GM19438 (cell line): ENCODE measurements around the gene SLC38A6.

ENCODE experiments used
- ATAC-seq: cut with Tn5 transposase; IDR thresholded peaks from one replicate; pipeline ENCODE4 v1.9.1; 2021; ENCODE audit warnings: low read depth; ENCODE audit not compliant: unreplicated experiment

SLC38A6 gene

GRCh38 chr14:60975551-60975950 lies 5.5 kb upstream of the SLC38A6 start:
- ATAC-seq = no peak

- no peak for ATAC-seq
Measured at GRCh38 chr14:60977847-60978246, 3.2 kb upstream of the SLC38A6 start.

- no peak for ATAC-seq
Measured at GRCh38 chr14:60981633-60982455, 799 bp downstream of the SLC38A6 start.

- ATAC-seq = no peak
Measured at GRCh38 chr14:60984196-60984595, 3.2 kb downstream of the SLC38A6 start.

GRCh38 chr14:60986500-60986899 lies 5.5 kb downstream of the SLC38A6 start:
- no peak for ATAC-seq

GRCh38 chr14:60989599-60989998 lies 8.6 kb downstream of the SLC38A6 start:
- ATAC-seq = no peak

- no peak for ATAC-seq
Measured at GRCh38 chr14:60998617-60999016, 17.6 kb downstream of the SLC38A6 start.

GRCh38 chr14:60999536-60999935 lies 18.5 kb downstream of the SLC38A6 start:
- ATAC-seq = no peak

GRCh38 chr14:61003571-61003970 lies 22.5 kb downstream of the SLC38A6 start:
- no peak for ATAC-seq

- ATAC-seq = no peak
Measured at GRCh38 chr14:61019537-61019936, 38.5 kb downstream of the SLC38A6 start.

GRCh38 chr14:61025251-61026223 lies 44.5 kb downstream of the SLC38A6 start:
- ATAC-seq = peak; percentile 60

GRCh38 chr14:61026526-61026925 lies 45.5 kb downstream of the SLC38A6 start:
- no peak for ATAC-seq

- no peak for ATAC-seq
Measured at GRCh38 chr14:61031026-61031425, 50.0 kb downstream of the SLC38A6 start.

GRCh38 chr14:61033054-61033453 lies 52.0 kb downstream of the SLC38A6 start:
- ATAC-seq = no peak

GRCh38 chr14:61033855-61034254 lies 52.8 kb downstream of the SLC38A6 start:
- ATAC-seq = no peak

- peak; percentile 90 for ATAC-seq
Measured at GRCh38 chr14:61034416-61035120, 53.5 kb downstream of the SLC38A6 start.

GRCh38 chr14:61037215-61037614 lies 56.2 kb downstream of the SLC38A6 start:
- no peak for ATAC-seq

- ATAC-seq = peak; percentile 56
Measured at GRCh38 chr14:61041704-61042103, 60.7 kb downstream of the SLC38A6 start.

GRCh38 chr14:61042220-61042619 lies 61.2 kb downstream of the SLC38A6 start:
- no peak for ATAC-seq

GRCh38 chr14:61043506-61043905 lies 62.5 kb downstream of the SLC38A6 start:
- no peak for ATAC-seq

GRCh38 chr14:61047021-61047420 lies 66.0 kb downstream of the SLC38A6 start:
- ATAC-seq = no peak
